ENCODE measurements around the gene GABRB2. TPM values are rescaled to one million over a fixed set of nuclear protein-coding genes. Genes with fewer than 3 reads are reported as not detected.

Gene GABRB2
- total and polyA plus RNA-seq, 2 of the 13 experiments (the other 11 are each of a cell fraction or from before 2014, with no cell fraction given): 0.01 TPM; not detected in 1

GRCh38 chr5:161342886-161343285 lies 203.6 kb downstream of the GABRB2 start:
- BruUV-seq (replicated peaks): no TSS peak
- in situ Hi-C loops (cut with HindIII; ENCODE audit: extremely low pct_ligation_motif_present, low pct_unique_long_range_greater_than_20kb): no loop called here

GRCh38 chr5:161340012-161340411 lies 206.5 kb downstream of the GABRB2 start:
- no peaks in the 10 kb centered on the region for H3K36me3 ChIP-seq (replicated peaks in 1 of 2; ENCODE audit: control insufficient read depth in 1 of 2, insufficient read depth in 2 of 2, low read length in 2 of 2)
- POLR2A ChIA-PET: no interaction called here

More at GRCh38 chr5:161342886-161343285, 203.6 kb downstream of the GABRB2 start:
- DNase-seq (ENCODE audit: low spot score) (no peak), FAIRE-seq (no peak), ATAC-seq (no peak)
- Histone ChIP-seq H2AFZ (ENCODE audit: low read length) (no peak overlapping the region), H3K27me3 (ENCODE audit: control insufficient read depth in 1 of 2, insufficient read depth in 2 of 2, low read length in 2 of 2) (no peaks in the 10 kb centered on the region), H3K9ac (ENCODE audit: insufficient read depth, low read depth, low read length) (no peak overlapping the region), H3K9me3 (ENCODE audit: low read length) (no peaks in the 10 kb centered on the region), H3K4me1 (ENCODE audit: insufficient read depth, low read length) (no peaks in the 10 kb centered on the region), H3K79me2 (ENCODE audit: insufficient read depth, low read length) (no peaks in the 10 kb centered on the region), H3K27ac (ENCODE audit: extremely low read length, insufficient read depth, low read length) (no peak overlapping the region), H4K20me1 (ENCODE audit: insufficient read depth, low read length) (no peaks in the 10 kb centered on the region), H3K4me2 (ENCODE audit: low read depth, low read length) (no peak overlapping the region), H3K36me3 (replicated peaks in 1 of 2; ENCODE audit: control insufficient read depth in 1 of 2, insufficient read depth in 2 of 2, low read length in 2 of 2) (no peaks in the 10 kb centered on the region), H3K4me3 (replicated peaks in 1 of 3; ENCODE audit: insufficient read depth in 1 of 3, low read depth in 2 of 3, low read length in 3 of 3) (no peak overlapping the region)
- ChIA-PET POLR2A (no interaction called here), CTCF (ENCODE audit: low intra/inter-chr PET ratio, low total read pairs) (no interaction called here)
- 23% methylated on average over 5 of the region's 5 CpGs for WGBS (ENCODE audit: low lambda C conversion rate)
- intact Hi-C loops (cut with micrococcal nuclease; ENCODE audit: unreplicated experiment): no loop called here
- no peak for TF ChIP-seq ATF5 (CRISPR knock-in tag; IDR thresholded peaks at IDR 0.05; ENCODE audit: low read depth)
- TF ChIP-seq HMG20A (CRISPR knock-in tag; IDR thresholded peaks at IDR 0.05; ENCODE audit: borderline replicate concordance): no peak
- TF ChIP-seq RBM22 (optimal IDR thresholded peaks at IDR 0.05; ENCODE audit: low read length): no peak
- TF ChIP-seq HNRNPL (IDR thresholded peaks at IDR 0.05; ENCODE audit: low read depth, low read length): no peak
- no peak for TF ChIP-seq SMAD1 (CRISPR knock-in tag; IDR thresholded peaks at IDR 0.05; ENCODE audit: borderline replicate concordance, low read depth)
- no peak for TF ChIP-seq ZNF292 (CRISPR knock-in tag; IDR thresholded peaks at IDR 0.05; ENCODE audit: borderline replicate concordance, low read depth)
- no peak for TF ChIP-seq MLLT10 (CRISPR knock-in tag; IDR thresholded peaks at IDR 0.05)
- TF ChIP-seq HNF4G (IDR thresholded peaks at IDR 0.05; ENCODE audit: borderline replicate concordance, low read depth, low read length): no peak
- TF ChIP-seq HNF4G (CRISPR knock-in tag; IDR thresholded peaks at IDR 0.05; ENCODE audit: borderline replicate concordance, low read depth): no peak
- no peak for TF ChIP-seq ZFX (CRISPR knock-in tag; IDR thresholded peaks at IDR 0.05; ENCODE audit: low read depth)
- no peak for TF ChIP-seq SRSF9 (IDR thresholded peaks at IDR 0.05; ENCODE audit: borderline replicate concordance, insufficient read depth, low read depth, low read length, poor library complexity, severe bottlenecking)

More at GRCh38 chr5:161340012-161340411, 206.5 kb downstream of the GABRB2 start:
- Histone ChIP-seq H3K27ac (ENCODE audit: extremely low read length, insufficient read depth, low read length) (no peak overlapping the region), H3K9me3 (ENCODE audit: low read length) (no peaks in the 10 kb centered on the region), H4K20me1 (ENCODE audit: insufficient read depth, low read length) (no peaks in the 10 kb centered on the region), H3K4me3 (replicated peaks in 1 of 3; ENCODE audit: insufficient read depth in 1 of 3, low read depth in 2 of 3, low read length in 3 of 3) (no peak overlapping the region), H3K4me1 (ENCODE audit: insufficient read depth, low read length) (no peaks in the 10 kb centered on the region), H2AFZ (ENCODE audit: low read length) (no peak overlapping the region), H3K27me3 (ENCODE audit: control insufficient read depth in 1 of 2, insufficient read depth in 2 of 2, low read length in 2 of 2) (no peaks in the 10 kb centered on the region), H3K9ac (ENCODE audit: insufficient read depth, low read depth, low read length) (no peak overlapping the region), H3K4me2 (ENCODE audit: low read depth, low read length) (no peak overlapping the region), H3K79me2 (ENCODE audit: insufficient read depth, low read length) (no peaks in the 10 kb centered on the region)
- TF ChIP-seq CERS6 (CRISPR knock-in tag; IDR thresholded peaks at IDR 0.05): no peak
- TF ChIP-seq SMYD3 (CRISPR knock-in tag; IDR thresholded peaks at IDR 0.05): no peak
- no peak for TF ChIP-seq RFXANK (CRISPR knock-in tag; IDR thresholded peaks at IDR 0.05)
- TF ChIP-seq CHD2 (IDR thresholded peaks at IDR 0.05; ENCODE audit: low read depth, low read length): no peak
- no peak for TF ChIP-seq KLF16 (CRISPR knock-in tag; IDR thresholded peaks at IDR 0.05)
- no peak for TF ChIP-seq ZNF615 (CRISPR knock-in tag; IDR thresholded peaks at IDR 0.05; ENCODE audit: borderline replicate concordance)
- no peak for TF ChIP-seq HNF4G (IDR thresholded peaks at IDR 0.05; ENCODE audit: borderline replicate concordance, low read depth, low read length)
- TF ChIP-seq HNF4G (CRISPR knock-in tag; IDR thresholded peaks at IDR 0.05; ENCODE audit: borderline replicate concordance, low read depth): no peak
- no peak for TF ChIP-seq ZFP90 (CRISPR knock-in tag; IDR thresholded peaks at IDR 0.05; ENCODE audit: borderline replicate concordance)
- no peak for TF ChIP-seq TARDBP (CRISPR knock-in tag; IDR thresholded peaks at IDR 0.05)
- DNase-seq (ENCODE audit: low spot score) (no peak), ATAC-seq (no peak), FAIRE-seq (no peak)
- intact Hi-C loops (cut with micrococcal nuclease; ENCODE audit: unreplicated experiment): no loop called here
- BruUV-seq (replicated peaks): no TSS peak
- WGBS (ENCODE audit: low lambda C conversion rate): 2% methylated on average over 3 of the region's 3 CpGs
- in situ Hi-C loops (cut with HindIII; ENCODE audit: extremely low pct_ligation_motif_present, low pct_unique_long_range_greater_than_20kb): no loop called here
- CTCF ChIA-PET (ENCODE audit: low intra/inter-chr PET ratio, low total read pairs): no interaction called here
